NK-92 (cell line): ENCODE measurements around the gene RFTN1.

Source experiments
- DNase-seq: peaks from one replicate; lab custom pipeline; 2025; ENCODE audit not compliant: unreplicated experiment; lab: John Stamatoyannopoulos, UW

The RFTN1 gene

DNA sequence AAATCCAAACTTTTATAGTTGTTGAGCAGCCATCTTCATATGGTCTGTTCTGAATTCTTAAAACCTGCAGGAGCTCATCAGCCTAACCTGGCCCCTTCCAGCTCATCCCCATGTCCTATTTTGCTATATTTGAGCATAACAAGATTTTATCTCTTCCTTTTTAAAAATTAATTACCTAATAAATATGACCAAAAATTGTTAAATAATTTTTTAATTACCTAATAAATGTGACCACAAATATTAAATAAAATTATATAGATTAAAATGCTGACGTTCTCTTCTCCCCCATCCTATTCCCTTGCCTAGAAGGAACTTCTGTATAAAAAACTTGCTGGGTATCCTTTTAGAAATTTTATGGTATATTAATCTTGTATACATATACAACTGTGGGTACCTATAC lies 204.8 kb downstream of the RFTN1 start:
- DNase-seq: no peak

DNA sequence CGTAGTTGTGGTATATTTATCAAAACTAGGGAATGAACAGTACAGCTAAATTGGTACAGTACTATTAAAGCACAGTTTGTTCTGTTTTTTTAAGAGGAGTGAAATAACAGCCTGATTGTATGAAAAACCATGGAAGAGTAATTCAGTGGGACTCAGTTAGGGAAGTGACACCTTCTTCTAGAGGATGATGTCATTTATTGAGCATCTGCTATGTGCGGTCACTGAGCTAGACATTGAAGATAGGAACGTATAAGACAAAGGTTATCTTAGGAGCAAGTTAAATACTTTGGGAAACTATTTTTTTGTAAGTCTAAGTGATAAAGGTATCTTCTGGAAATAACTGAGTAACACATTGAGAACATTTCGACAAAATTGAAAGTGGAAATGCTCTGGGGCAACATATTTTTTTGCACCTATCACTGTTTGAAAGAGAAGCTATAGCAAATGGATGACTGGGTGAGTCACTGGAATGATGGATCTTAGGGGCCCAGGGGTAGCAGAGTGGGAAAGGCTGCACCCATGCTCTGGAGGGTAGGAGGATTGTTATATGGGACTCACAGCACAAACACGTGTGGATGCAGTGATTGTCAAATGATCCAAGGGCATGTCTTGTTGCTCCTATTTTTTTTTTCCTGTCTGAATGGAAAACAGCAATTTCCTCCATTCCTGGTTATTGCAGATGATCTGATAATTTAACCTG lies 205.5 kb downstream of the RFTN1 start:
- no peak for DNase-seq

GRCh38 chr3:16305111-16305541 lies 208.4 kb downstream of the RFTN1 start:
- DNase-seq: no peak

GRCh38 chr3:16304061-16305010 lies 209.2 kb downstream of the RFTN1 start:
- no peak for DNase-seq

DNA sequence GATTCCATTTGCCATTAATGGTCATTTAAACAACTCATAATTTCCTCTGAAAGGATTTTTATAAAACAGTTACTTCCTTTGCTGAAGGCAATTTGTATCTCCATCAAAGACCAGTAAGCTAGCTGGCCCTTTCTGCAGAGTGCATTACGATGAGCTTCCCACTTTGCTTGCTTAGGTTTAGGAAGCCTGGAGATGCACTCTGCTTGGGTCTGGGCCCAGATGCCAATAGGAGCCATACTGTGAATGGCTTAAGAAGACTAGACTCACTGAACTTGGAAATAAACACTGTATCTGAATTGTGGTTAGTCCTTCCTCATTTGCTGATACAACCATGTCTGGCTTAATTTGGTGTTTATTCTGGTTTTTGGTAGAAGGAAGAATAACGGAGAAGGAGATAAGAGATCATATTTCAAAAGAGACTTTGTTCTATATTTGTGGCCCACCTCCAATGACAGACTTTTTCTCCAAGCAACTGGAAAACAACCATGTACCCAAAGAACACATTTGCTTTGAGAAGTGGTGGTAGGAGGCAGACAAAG lies 210.4 kb downstream of the RFTN1 start:
- DNase-seq: no peak

- DNase-seq: no peak
Measured at GRCh38 chr3:16302082-16302631, 211.3 kb downstream of the RFTN1 start.

DNA sequence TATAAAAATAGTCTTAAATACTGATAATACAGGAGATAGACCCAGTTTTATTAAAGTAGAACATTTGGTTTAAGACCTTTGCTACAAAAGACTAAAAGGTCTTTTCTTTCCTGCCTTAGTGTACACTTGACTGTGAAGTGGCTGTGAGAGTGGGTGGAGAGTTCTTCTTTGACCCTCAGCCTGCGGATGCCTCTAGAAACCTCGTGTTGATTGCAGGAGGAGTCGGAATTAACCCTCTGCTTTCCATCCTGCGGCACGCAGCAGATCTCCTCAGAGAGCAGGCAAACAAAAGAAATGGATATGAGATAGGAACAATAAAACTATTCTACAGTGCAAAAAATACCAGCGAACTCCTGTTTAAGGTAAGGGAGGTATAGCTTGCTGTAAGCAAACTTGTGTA lies 212.0 kb downstream of the RFTN1 start:
- no peak for DNase-seq

DNA sequence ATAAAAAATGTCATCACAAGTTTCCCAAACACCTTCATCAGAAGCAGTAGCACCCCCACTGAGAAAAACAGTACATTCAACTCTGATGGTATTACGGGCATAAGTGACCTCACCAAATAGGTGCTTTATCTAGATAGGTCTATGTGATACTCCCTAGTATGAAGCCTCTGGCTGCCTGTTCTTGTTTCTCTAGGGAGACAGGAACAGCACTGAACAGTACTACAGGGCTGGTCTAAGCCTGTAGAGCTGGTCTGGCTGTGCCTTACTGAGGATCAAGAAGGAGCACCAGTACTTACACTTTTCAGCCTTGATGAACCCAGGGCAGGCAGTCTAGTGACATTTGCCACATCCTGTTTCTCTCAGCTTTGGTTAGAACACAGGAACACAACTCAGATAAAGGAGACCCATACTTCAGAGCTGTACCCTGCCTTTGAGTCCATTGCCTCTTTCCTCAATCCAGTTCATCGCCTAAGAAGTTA lies 212.6 kb downstream of the RFTN1 start:
- DNase-seq: no peak

GRCh38 chr3:16300307-16300706 lies 213.2 kb downstream of the RFTN1 start:
- DNase-seq: no peak

GRCh38 chr3:16299746-16300145 lies 213.8 kb downstream of the RFTN1 start:
- DNase-seq: no peak

DNA sequence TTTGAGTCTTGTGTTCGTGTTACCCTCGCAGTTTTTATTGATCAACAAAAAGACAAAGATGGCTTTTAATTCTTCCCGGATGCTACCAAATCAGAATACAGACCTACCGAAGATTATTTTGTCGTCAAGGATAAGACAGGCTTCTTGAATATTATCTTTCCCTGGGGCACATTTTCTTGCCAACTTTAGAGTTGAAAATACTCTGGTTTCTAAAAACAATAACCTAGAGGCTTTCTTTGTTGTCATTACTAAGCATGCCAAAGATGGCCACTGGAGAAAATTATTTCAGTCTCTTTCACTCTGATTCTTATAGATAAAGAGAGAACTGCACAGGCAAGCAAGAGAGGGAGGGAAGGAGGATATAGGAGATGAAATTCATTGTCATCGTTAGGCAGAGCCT lies 214.6 kb downstream of the RFTN1 start:
- DNase-seq: no peak

DNA sequence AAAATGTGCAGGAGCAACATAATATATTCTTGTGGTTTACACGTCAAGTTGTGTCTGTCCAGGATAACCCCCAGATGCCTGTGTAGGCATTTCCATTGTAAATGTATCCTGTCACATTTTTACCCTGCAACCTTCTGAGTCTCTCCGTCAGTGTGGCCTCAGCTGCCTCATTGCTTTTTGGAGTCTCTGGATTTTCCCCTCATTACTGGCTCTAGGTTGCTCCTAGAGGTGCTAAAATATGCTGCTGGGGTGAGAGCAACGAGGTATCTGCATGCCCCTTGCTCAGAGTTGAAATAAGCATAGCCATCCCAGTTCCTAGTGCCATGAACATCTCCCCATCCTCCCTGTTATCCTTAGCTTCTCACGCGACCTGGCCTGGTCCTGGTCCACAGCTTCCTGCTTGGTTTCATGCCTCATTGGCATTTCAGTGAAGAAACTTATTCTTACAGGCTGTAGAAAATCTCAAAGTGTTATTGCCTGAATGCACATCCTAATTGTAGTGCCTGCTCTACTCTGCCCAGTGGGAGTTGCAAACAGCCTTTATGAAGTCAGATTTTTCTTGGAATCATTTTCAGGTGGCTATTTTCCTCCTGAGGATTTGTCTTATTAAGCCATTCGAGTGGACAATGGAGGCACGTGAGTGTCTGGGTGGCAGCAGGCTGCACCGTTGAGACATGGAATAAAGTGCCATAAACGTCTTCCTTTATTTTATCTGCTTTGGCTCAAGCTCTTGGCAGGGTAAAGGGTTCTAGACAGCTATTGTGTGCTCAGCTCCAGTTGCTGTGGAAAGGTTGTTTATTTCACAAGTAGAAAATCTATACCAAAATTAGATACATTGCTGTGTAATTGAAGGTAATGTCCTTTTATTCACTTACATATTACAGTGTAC lies 215.3 kb downstream of the RFTN1 start:
- DNase-seq: no peak

- DNase-seq: no peak
Measured at GRCh38 chr3:16295298-16295890, 218.1 kb downstream of the RFTN1 start.

DNA sequence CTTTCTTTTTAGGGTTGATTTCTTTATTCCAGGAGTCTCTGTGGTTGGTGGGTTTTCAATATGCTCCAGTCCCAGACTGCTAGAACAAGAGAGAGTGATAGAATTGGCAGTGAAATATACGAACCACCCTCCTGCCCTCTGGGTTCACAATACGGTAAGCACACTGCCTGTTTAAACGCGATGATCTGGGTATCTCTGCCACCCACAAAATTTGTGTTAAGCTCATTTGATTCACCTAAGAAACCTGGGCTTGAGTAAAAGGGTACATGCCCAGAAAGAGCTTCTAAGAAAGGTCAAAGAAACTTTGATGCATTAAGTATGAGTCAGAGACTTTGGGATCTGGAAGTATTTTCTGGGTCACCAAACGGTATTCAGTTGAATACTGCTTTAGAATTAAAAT lies 218.7 kb downstream of the RFTN1 start:
- DNase-seq: no peak

DNA sequence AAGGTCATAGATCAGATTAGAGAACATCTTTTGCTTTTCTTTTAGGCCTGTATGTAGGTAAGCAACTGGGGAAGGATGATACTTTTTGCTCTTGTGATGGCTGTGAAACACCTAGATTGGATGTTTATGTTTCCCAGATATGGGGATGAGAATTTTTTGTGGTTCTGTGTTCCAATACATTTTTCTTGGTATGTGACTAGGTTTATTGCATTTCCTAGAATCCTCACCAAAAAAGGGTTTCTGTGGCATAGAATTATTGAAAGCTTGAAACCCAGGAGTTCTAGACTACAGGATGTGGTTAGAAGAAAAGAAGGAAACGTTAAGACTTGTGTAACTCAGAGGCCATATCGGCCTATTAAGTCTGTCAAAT lies 222.7 kb downstream of the RFTN1 start:
- no peak for DNase-seq

DNA sequence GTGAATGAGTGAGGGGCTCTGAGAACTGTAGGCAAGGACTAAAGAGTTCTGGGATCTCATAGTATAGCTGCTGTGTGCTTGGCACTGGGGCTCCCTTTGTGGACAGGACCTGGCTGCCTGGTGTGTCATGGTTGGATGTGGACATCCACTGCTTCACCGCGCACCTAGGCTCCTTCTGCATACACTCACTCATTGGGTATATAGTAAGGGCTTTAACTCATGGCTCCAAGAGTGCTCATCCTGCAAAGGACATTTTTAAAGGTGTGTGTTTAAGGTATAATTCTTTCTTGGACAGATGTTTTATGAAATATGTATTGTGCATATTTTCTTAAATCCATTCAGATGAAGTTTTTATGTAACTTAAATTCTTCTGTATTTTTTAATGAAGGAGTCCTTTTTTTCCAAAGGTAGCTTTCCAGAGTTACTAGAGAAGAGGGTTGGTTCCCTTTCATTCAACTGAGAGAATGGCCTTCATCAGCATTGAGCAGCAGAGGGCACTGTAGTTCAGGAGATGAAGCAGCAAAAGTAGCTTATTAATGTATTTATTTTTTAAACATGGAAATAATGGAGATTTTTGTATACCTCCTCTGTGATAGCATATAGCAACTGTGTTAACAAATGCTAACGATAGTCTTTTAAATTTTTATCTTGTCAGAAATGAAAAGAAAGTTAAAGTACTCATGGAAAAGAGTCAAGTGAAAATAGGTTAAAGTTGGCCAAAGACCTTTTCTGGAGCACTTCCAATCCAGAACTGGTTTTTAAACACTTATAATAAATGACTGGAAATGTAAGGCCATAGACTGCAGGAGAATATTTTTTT lies 223.3 kb downstream of the RFTN1 start:
- no peak for DNase-seq

DNA sequence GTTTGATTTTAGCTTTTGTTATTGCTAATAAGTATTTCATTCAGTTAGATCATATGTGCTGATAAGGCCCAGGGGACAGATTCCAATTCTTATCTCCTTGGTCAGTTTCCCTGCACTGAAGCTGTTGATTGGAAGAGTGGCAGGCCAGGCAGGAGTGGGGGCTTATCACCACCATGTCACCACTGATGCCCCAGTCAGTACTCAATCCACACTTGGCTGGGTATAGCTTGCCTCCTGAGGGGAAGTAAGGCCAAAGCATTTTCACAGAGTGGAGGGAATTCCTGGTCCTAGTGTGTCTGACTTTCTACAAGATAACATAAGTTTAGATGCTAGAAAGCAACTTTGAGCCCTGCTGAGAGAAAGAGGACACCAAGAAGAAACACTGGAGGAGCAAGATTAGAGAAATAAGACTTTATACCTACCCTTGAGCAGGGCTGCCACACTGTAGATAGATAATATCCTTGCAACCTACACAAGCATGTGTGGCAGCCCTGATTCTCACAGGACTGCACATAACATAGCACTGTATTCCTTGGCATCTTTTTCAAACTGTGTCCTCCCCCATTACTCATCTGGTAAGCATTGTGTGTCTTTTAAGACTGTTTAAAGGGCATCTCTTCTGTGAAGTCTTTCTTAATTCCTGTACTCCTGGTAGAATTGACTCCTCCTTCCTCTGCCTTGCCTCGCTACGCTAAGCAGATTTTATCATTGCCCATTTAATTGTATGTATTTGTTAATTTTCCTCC lies 224.2 kb downstream of the RFTN1 start:
- DNase-seq: no peak

GRCh38 chr3:16288664-16289063 lies 224.8 kb downstream of the RFTN1 start:
- DNase-seq: no peak
